Ovary (tissue), 9 donors: ENCODE measurements around the gene ALDH3A1. TPM values are rescaled to one million over a fixed set of nuclear protein-coding genes. Genes with fewer than 3 reads are reported as not detected.

Experiments
- DNase-seq, 5 donors: peaks; one replicate each; pipeline ENCODE4 v3.0.0-alpha.2; 2019 to 2020
- H3K27ac ChIP-seq, 2 donors: fragments of 200-600 bp; one replicate each; pipeline versions ENCODE4 v1.5.1 to v1.8.0; 2019 to 2022
- H3K27me3 ChIP-seq: fragments of 200-600 bp; one replicate; pipeline ENCODE4 v1.8.0; 2022
- H3K36me3 ChIP-seq: fragments of 200-600 bp; sonication (generic); one replicate; pipeline ENCODE4 v1.5.1; 2019
- H3K4me1 ChIP-seq: one replicate; pipeline ENCODE4 v1.8.1; 2013; ENCODE audit warnings: mild to moderate bottlenecking, moderate library complexity; ENCODE audit not compliant: insufficient read depth
- H3K4me3 ChIP-seq: fragments of 200-600 bp; sonication (generic); one replicate; pipeline ENCODE4 v1.5.1; 2017
- H3K9me3 ChIP-seq, 2 donors: fragments of 200-600 bp in 1 of 2; sonication (generic) in 1 of 2; one replicate each; pipeline versions ENCODE4 v1.5.1 to v1.8.1; 2013 to 2019; ENCODE audit warnings: mild to moderate bottlenecking in 1 of 2, moderate library complexity in 1 of 2
- CTCF ChIP-seq, 3 donors: fragments of 450-650 bp in 2 of 3; fragments of 200-600 bp in 1 of 3; IDR thresholded peaks; one replicate each; pipeline versions ENCODE4 v1.5.1 to v1.8.0; 2016 to 2022; ENCODE audit warnings: antibody characterized with exemption in 3 of 3, mild to moderate bottlenecking in 1 of 3
- EP300 ChIP-seq: sonication (generic); formaldehyde crosslinking; IDR thresholded peaks from one replicate; pipeline ENCODE4 v1.6.1; 2017; ENCODE audit warnings: antibody characterized with exemption
- POLR2A ChIP-seq: fragments of 450-650 bp; IDR thresholded peaks from one replicate; pipeline ENCODE4 v1.6.1; 2017; ENCODE audit warnings: antibody characterized with exemption, mild to moderate bottlenecking, moderate library complexity
- WGBS, 3 donors: extraction: QIAGEN DNeasy Blood & Tissue Kit in 1 of 3; methylation state at CpG; one replicate each; pipeline versions ENCODE4 v1.1.5 to v1.1.7; 2013 to 2017; 5-methylcytosine and 5-hydroxymethylcytosine counted together
- intact Hi-C, 4 donors: fragments of 100-400 bp; cut with DNase I; formaldehyde crosslinking; loops; one replicate each; pipeline versions ENCODE4 v1.11.0 to v1.15.1; 2022 to 2023
- polyA plus RNA-seq, 2 donors: library from polyadenylated mRNA; stranded (reverse); fragments of 200-250 nt in 1 of 2; fragments of 350-450 nt in 1 of 2; fragmentation: Illumina TruSeq in 1 of 2; extraction: RNeasy Lipid Tissue Mini Kit (QIAGEN cat#74804) in 1 of 2; gene quantifications; one replicate each; pipeline ENCODE4 v1.2.3, GENCODE V29; 2013 to 2014
- total RNA-seq, 7 donors: library from RNA; depleted of rRNA in 2 of 7; stranded (reverse); fragments of >200 nt in 2 of 7; fragmentation: NEBNext Ultra II Directional in 3 of 7; extraction: Animal tissue kit (Norgen Biotek cat#: 25700) in 3 of 7; gene quantifications; one replicate each; pipeline versions ENCODE4 v1.1.0 to v1.2.4, GENCODE V29; 2016 to 2023
- donor health status: DM: no; HTN: no; CAD: no; lungs with moderate emphysema.
- donor health status: DM: no; HTN: no; CAD: no.
- donor health status: Bipolar disorder and iron deficiency.
- donor health status: DM: yes; HTN: yes; CAD: no.
- donor health status: DM: no; HTN: no; CAD: no.
- donor health status: DM: yes; HTN: yes; CAD: no.

The ALDH3A1 gene
- total and polyA plus RNA-seq, 9 donors: 0.17 to 12.8 (median 0.87) TPM; not detected in 3

GRCh38 chr17:19725486-19725885 is 22.6 kb downstream of the ALDH3A1 start:
- no peaks in the 10 kb centered on the region for H3K36me3 ChIP-seq
- no peak overlapping the region for H3K27ac ChIP-seq
- TF ChIP-seq EP300: no peak
- no peak for TF ChIP-seq POLR2A
- TF ChIP-seq CTCF (IDR thresholded peaks at IDR 0.05): no peak
- WGBS, 3 donors: 93 to 98% (median 96%) methylated on average over 5 of the region's 5 CpGs
- intact Hi-C loops: loop anchor here in 1 of 4 donors (10.0 kb wide), 1 partner anchor 61 kb away; no protein-coding TSS in a partner anchor
- no peak for DNase-seq
- H3K9me3 ChIP-seq: no peaks in the 10 kb centered on the region
- H3K4me3 ChIP-seq: no peak overlapping the region
- H3K27me3 ChIP-seq: no peaks in the 10 kb centered on the region
- peaks cover 25% of the 10 kb centered on the region for H3K4me1 ChIP-seq

- 41 to 58% (median 45%) methylated on average over 30 to 55 of the region's 55 CpGs for WGBS, 3 donors
These were observed 23.3 kb downstream of the ALDH3A1 start for GRCh38 chr17:19724501-19725420.

GRCh38 chr17:19723964-19724363 is 24.1 kb downstream of the ALDH3A1 start:
- TF ChIP-seq POLR2A (no peak), CTCF (IDR thresholded peaks at IDR 0.05) (no peak), EP300 (no peak)
- no peak overlapping the region for H3K4me3 ChIP-seq
- intact Hi-C loops: loop anchor here in 1 of 4 donors (10.0 kb wide), 1 partner anchor 59 kb away; no protein-coding TSS in a partner anchor
- no peaks in the 10 kb centered on the region for H3K36me3 ChIP-seq
- 100% methylated on average over 1 of the region's 1 CpG for WGBS, 3 donors
- DNase-seq: peak in 1 of 5 donors; percentile 18
- no peaks in the 10 kb centered on the region for H3K9me3 ChIP-seq
- H3K4me1 ChIP-seq: peaks cover 27% of the 10 kb centered on the region
- H3K27me3 ChIP-seq: no peaks in the 10 kb centered on the region
- no peak overlapping the region for H3K27ac ChIP-seq

More at GRCh38 chr17:19724501-19725420, 23.3 kb downstream of the ALDH3A1 start:
- TF ChIP-seq POLR2A: no peak
- no peak for TF ChIP-seq CTCF (IDR thresholded peaks at IDR 0.05)
- no peak overlapping the region for H3K27ac ChIP-seq
- no peak overlapping the region for H3K4me3 ChIP-seq
- no peaks in the 10 kb centered on the region for H3K9me3 ChIP-seq
- intact Hi-C loops: loop anchor here in 1 of 4 donors (10.0 kb wide), 1 partner anchor 60 kb away; no protein-coding TSS in a partner anchor
- H3K36me3 ChIP-seq: no peaks in the 10 kb centered on the region
- H3K27me3 ChIP-seq: no peaks in the 10 kb centered on the region
- peaks cover 29% of the 10 kb centered on the region for H3K4me1 ChIP-seq
- peak in 4 of 5 donors; percentile 39 to 65 (median 57) for DNase-seq

GRCh38 chr17:19720631-19721426 is 27.3 kb downstream of the ALDH3A1 start:
- intact Hi-C loops: loop anchor here in 1 of 4 donors (10.0 kb wide), 1 partner anchor 56 kb away; no protein-coding TSS in a partner anchor
- no peaks in the 10 kb centered on the region for H3K9me3 ChIP-seq
- no peak for TF ChIP-seq CTCF (IDR thresholded peaks at IDR 0.05)
- no peak for TF ChIP-seq POLR2A
- no peak for TF ChIP-seq EP300
- peak in 2 of 5 donors; percentile 36 to 58 for DNase-seq
- no peaks in the 10 kb centered on the region for H3K36me3 ChIP-seq
- no peaks in the 10 kb centered on the region for H3K27me3 ChIP-seq
- no peak overlapping the region for H3K4me3 ChIP-seq
- 51 to 56% (median 56%) methylated on average over 8 to 9 of the region's 9 CpGs for WGBS, 3 donors
- no peak overlapping the region for H3K27ac ChIP-seq
- H3K4me1 ChIP-seq: peaks cover 16% of the 10 kb centered on the region
